Stimulated activated CD8-positive, alpha-beta memory T cell treated with anti-CD3 and anti-CD28 coated beads, Interleukin-4, amount 100 ng/mL, for 1 hour (primary cell): Measurements from ENCODE around the gene CWC27.
"Not testable (repeated sequence)": the region's sequence is repeated elsewhere in the genome, so short reads cannot be mapped to it uniquely, and the experiment has no call there.

Experiments used
- DNase-seq, 2 donors: peaks; one replicate each; pipeline ENCODE4 v3.0.0-alpha.2; 2020; ENCODE audit warnings: low read depth in 2 of 2, low spot score in 1 of 2

Gene CWC27

GRCh38 chr5:64786372-64786771 is 17.6 kb downstream of the CWC27 start:
- no peak for DNase-seq

DNA sequence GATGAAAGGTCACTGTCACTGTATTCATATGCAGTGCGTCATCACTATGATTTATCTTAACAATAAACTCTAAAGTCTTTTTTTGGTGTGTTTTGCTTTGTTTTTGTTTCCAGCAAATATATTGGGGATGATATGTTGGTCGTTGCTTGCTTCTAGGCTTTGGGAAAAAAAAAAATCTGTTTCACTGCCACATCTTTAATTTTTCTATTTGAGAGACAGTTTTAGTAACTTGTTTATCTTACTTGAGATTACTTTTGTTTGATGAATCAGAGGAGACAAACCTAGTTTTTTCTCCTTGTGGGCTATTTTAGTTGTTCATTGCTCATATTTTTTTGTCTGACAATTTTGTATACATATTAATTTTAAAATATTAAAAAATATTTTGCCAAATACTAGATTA is 19.4 kb downstream of the CWC27 start:
- DNase-seq, result no peak

GRCh38 chr5:64789457-64789856 is 20.7 kb downstream of the CWC27 start:
- no peak for DNase-seq

DNA sequence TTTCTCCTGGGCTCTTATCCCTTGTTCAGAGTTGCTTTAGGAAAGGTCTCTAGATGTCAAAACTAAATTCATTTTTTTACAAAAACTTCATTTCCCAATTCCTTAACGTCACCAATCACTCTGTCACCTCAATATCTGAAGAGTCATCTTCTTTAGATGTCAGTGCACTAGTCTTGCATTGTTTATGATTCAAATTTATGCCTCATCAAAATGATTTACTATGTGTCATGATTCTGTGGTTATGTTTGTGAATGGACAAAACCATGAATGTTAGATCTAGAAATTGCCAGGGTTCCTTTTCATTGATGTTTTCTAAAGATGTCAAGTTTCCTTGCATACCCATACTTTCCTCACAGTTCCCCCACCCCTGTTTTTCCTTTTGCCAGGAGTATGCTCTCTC is 21.5 kb downstream of the CWC27 start:
- DNase-seq, result no peak

- DNase-seq, result no peak
Measured at GRCh38 chr5:64792469-64792868, 23.7 kb downstream of the CWC27 start.

- DNase-seq, result no peak
Measured at GRCh38 chr5:64794053-64794770, 25.5 kb downstream of the CWC27 start.

DNA sequence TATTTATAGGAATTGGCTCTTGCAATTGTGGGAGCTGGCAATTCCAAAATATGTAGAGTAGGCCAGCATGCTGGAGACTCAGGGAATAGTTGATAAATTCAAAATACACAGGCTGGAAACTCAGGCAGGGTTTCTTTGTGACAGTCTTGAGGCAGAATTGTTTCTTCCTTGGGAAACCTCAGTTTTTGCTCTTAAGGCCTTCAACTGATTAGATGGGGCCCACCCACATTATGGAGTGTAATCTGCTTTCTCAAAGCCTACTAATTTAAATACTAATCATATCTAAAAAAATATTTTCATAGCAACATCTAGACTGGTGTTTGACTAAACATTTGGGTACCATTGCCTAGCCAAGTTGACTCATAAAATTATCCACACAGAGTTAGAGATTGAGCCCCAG is 27.6 kb downstream of the CWC27 start:
- DNase-seq, result no peak

DNA sequence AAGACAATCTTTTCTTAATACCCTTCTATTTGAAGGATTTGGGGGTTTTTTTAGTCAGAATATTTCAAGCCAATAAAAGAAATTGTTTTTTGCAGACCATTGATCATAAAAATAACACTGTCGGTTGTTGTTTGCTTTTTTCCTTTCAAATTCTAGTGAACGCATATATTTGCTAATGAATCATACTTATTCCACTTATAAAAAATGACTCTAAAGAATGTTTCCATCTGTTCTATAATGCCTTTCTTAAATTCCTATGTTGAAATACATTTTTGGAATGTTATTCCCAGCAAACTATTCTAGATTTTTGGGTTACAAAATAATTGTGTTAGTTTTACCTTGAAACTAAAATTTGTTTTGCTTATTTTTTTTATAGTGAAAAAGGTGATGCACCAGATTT is 32.2 kb downstream of the CWC27 start:
- DNase-seq, result no peak

- no peak for DNase-seq
Measured at GRCh38 chr5:64806537-64806936, 37.8 kb downstream of the CWC27 start.

- no peak for DNase-seq
Measured at GRCh38 chr5:64807520-64807919, 38.8 kb downstream of the CWC27 start.

GRCh38 chr5:64811050-64811640 is 42.4 kb downstream of the CWC27 start:
- DNase-seq, result no peak

- no peak for DNase-seq
Measured at GRCh38 chr5:64814073-64814472, 45.3 kb downstream of the CWC27 start.

DNA sequence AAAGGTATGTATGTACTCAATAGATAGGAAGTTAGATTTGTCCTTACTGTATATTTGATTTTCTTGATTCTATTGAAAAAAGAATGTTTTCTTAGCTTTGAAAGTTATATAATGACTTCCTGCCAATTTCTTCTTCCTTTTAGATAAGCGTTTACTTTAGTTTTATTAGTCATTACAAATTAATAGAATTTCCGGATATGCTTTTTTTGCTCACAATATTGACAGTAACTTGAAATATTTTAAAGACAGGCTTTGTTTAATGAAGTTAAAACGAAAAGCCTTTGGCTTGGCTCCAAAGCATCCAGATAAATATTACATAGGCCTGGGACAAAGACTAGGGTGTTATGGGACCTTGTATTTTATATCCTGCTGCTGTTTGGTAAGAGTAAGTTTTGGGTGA is 49.5 kb downstream of the CWC27 start:
- no peak for DNase-seq

DNA sequence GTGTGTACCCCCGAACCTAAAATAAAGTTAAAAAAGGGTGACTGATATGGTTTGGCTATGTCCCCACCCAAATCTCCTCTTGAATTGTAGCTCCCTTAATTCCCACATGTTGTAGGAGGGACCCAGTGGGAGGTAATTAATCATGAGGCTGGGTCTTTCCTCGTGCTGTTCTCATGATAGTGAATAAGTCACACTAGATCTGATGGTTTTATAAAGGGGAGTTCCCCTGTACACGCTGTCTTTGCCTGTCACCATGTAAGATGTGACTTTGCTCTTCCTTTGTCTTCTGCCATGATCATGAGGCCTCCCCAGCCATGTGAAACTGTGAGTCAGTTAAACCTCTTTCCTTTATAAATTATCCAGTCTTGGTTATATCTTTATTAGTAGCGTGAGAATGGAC is 50.6 kb downstream of the CWC27 start:
- not testable (repeated sequence) for DNase-seq

- DNase-seq, result no peak
Measured at GRCh38 chr5:64822320-64822719, 53.6 kb downstream of the CWC27 start.

GRCh38 chr5:64826541-64826940 is 57.8 kb downstream of the CWC27 start:
- no peak for DNase-seq

GRCh38 chr5:64827703-64828102 is 59.0 kb downstream of the CWC27 start:
- no peak for DNase-seq

- DNase-seq, result not testable (repeated sequence)
Measured at GRCh38 chr5:64830650-64831049, 61.9 kb downstream of the CWC27 start.

- DNase-seq, result no peak
Measured at GRCh38 chr5:64831996-64832395, 63.3 kb downstream of the CWC27 start.

DNA sequence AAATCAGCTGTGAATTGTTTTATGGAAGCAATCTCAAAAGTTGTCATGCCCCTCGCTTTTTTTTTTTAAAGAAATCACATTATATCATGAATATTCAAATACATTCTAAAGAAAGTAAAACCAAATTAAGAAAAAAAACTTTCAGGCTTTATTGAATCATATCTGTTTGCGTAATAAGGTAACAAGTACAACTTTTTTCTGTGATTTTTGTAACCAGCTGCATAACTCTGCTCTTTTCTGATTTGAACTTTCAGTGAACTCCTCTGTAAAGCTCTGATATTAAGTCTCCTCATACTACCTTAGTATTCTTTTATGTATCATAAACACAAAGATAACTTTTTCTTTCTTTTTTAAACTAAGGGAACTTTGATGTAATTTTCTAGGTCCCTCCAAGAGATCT is 65.3 kb downstream of the CWC27 start:
- no peak for DNase-seq

DNA sequence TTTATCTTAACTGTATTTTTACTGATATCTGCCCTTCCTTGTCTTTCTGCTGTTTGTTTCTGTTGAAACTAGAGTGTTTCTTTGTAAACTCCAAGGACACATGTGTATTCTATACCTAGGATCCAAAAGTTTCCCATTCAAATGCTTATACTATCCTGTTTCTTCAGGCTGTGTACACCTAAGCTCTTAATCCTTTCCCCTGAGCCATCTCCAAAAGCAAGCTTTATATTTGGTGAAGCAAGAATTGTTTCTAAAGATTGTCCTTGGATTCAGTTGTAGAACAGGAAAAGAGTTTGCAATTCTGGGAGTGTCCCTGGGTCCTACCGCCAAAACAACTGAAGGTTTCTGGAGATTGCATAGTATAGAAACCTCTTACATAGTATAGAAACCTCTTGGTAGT is 65.9 kb downstream of the CWC27 start:
- DNase-seq, result no peak

- DNase-seq, result no peak
Measured at GRCh38 chr5:64835266-64835665, 66.5 kb downstream of the CWC27 start.

GRCh38 chr5:64836190-64836755 is 67.5 kb downstream of the CWC27 start:
- DNase-seq, result no peak
